ENCODE measurements around the gene EIF4EBP2. TPM values are rescaled to one million over a fixed set of nuclear protein-coding genes. Genes with fewer than 3 reads are reported as not detected.

EIF4EBP2 gene
- total RNA-seq, 1 experiment from 2014 or later: 93.2 TPM

DNA sequence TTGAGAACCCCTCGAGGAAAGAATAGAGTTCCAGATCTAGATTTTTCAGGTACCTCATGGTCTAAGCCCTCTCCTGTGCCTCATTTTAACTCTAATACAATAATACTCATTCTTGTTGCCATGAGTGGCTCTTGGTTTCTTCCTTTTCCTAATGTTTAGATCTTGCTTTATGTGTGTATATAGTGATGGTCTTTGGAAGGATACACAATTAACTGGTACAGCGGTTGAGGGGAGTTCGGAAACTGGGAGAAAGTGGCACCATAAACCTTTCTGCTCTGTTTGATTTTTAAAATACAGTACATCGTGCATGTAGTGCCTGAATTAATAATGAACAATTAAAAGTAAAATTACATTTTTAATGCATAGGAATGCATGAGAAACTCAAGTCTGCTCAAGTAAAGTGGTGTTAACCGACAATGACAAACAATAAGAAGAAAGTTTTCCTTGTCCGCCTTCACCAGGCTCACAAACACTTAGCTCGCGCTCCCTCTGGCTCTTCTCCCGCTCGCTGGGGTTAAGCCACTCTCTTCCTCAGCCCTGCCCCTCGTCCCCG, 386 bp upstream of the EIF4EBP2 start:
- H3K4me3 Mint-ChIP-seq: peak overlapping the region; percentile 92 to 99
- H3K23ac ChIP-seq (ENCODE audit: insufficient read length, low read depth, low read length): no peak overlapping the region
- H3K9me3 Mint-ChIP-seq: peaks cover 5 to 12% of the 10 kb centered on the region in 2 experiments; a peak in 4 of 5 replicates
- WGBS (ENCODE audit: extremely low coverage, insufficient read length, low lambda C conversion rate): no CpG with 5 or more reads among the region's 12 CpGs
- peaks cover 4% of the 10 kb centered on the region for H3K27me3 Mint-ChIP-seq (ENCODE audit: low read depth)
- H3K56ac ChIP-seq (ENCODE audit: insufficient read length, low read depth, low read length): no peak overlapping the region
- H3K27me3 ChIP-seq (ENCODE audit: insufficient read depth, low read length): no peaks in the 10 kb centered on the region
- no peak overlapping the region for H3K4me2 ChIP-seq (ENCODE audit: insufficient read depth, insufficient read length, low read length)
- TF ChIP-seq, protein P1, sequence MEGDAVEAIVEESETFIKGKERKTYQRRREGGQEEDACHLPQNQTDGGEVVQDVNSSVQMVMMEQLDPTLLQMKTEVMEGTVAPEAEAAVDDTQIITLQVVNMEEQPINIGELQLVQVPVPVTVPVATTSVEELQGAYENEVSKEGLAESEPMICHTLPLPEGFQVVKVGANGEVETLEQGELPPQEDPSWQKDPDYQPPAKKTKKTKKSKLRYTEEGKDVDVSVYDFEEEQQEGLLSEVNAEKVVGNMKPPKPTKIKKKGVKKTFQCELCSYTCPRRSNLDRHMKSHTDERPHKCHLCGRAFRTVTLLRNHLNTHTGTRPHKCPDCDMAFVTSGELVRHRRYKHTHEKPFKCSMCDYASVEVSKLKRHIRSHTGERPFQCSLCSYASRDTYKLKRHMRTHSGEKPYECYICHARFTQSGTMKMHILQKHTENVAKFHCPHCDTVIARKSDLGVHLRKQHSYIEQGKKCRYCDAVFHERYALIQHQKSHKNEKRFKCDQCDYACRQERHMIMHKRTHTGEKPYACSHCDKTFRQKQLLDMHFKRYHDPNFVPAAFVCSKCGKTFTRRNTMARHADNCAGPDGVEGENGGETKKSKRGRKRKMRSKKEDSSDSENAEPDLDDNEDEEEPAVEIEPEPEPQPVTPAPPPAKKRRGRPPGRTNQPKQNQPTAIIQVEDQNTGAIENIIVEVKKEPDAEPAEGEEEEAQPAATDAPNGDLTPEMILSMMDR (conservative IDR thresholded peaks at IDR 0.05): no peak
- H2BK120ac ChIP-seq (ENCODE audit: low read depth, low read length, poor library complexity, severe bottlenecking): no peak overlapping the region
- peaks cover 25 to 26% of the 10 kb centered on the region in 2 experiments for H3K4me1 Mint-ChIP-seq
- no peak overlapping the region for H3K27ac ChIP-seq (ENCODE audit: insufficient read length, low read depth, low read length)
- H4K8ac ChIP-seq (replicated peaks; ENCODE audit: insufficient read length, low read depth, low read length): no peak overlapping the region
- no peak overlapping the region for H4K91ac ChIP-seq (ENCODE audit: insufficient read length, low read depth, low read length)
- H3K9me3 ChIP-seq (ENCODE audit: control insufficient read depth, low read depth, low read length): no peaks in the 10 kb centered on the region
- no peak overlapping the region for H2AK5ac ChIP-seq (ENCODE audit: insufficient read length, low read length)
- DNase-seq: no peak
- H3K18ac ChIP-seq (ENCODE audit: insufficient read length, low read depth, low read length): no peak overlapping the region
- no peak overlapping the region for H4K5ac ChIP-seq (ENCODE audit: insufficient read length, low read depth, low read length)
- H2BK12ac ChIP-seq (ENCODE audit: insufficient read length, low read depth, low read length): no peak overlapping the region
- H4K20me1 ChIP-seq (ENCODE audit: control insufficient read depth, insufficient read depth, insufficient read length): peaks cover 3% of the 10 kb centered on the region
- H3K4me1 ChIP-seq (ENCODE audit: insufficient read depth, low read length): no peaks in the 10 kb centered on the region
- peak overlapping the region; percentile 1 for H2AFZ ChIP-seq (ENCODE audit: low read length)
- no peak overlapping the region for H2BK15ac ChIP-seq (ENCODE audit: low read depth, low read length)
- no peak overlapping the region for H3K4ac ChIP-seq (ENCODE audit: low read depth, low read length)
- peaks cover 18 to 26% (median 23%) of the 10 kb centered on the region in 3 experiments for H3K36me3 Mint-ChIP-seq (ENCODE audit: insufficient read depth in 1 of 3, low read depth in 3 of 3)
- H3K23me2 ChIP-seq (ENCODE audit: insufficient read length, low read depth, low read length, poor library complexity, severe bottlenecking): peaks cover 14% of the 10 kb centered on the region
- H3K79me2 ChIP-seq (ENCODE audit: insufficient read depth, low read length): peaks cover 24% of the 10 kb centered on the region; the same call in 1 of the 2 replicates
- no peak overlapping the region for H3K14ac ChIP-seq (ENCODE audit: insufficient read depth, low read length)
- no peak overlapping the region for H3K9ac ChIP-seq (ENCODE audit: extremely low read depth, insufficient read length, low read length)
- H3K79me1 ChIP-seq (ENCODE audit: insufficient read depth, low read depth, low read length, poor library complexity, severe bottlenecking): peaks cover 15% of the 10 kb centered on the region
- H2BK5ac ChIP-seq (ENCODE audit: insufficient read length, low read length): no peak overlapping the region
- peak overlapping the region in 1 of 3 experiments; percentile 74; a peak in 2 of 7 replicates for H3K27ac Mint-ChIP-seq
- H2BK20ac ChIP-seq (ENCODE audit: low read depth, low read length, poor library complexity, severe bottlenecking): no peak overlapping the region
- H3T11ph ChIP-seq (ENCODE audit: low read length): no peak overlapping the region

All from H9 (cell line).